ENCODE data around the gene CELA3B.
"Not testable (repeated sequence)": the region's sequence is repeated elsewhere in the genome, so short reads cannot be mapped to it uniquely, and the experiment has no call there.

CELA3B gene

GRCh38 chr1:21989672-21990393 is 13.0 kb downstream of the CELA3B start:
- H3K4me1 ChIP-seq; H3K36me3 ChIP-seq (ENCODE audit: control insufficient read depth, insufficient read depth, low read length); H3K4me2 ChIP-seq (ENCODE audit: low read length); H3K9me3 ChIP-seq (ENCODE audit: control insufficient read depth, low read length); H2AFZ ChIP-seq; H3K27me3 ChIP-seq (ENCODE audit: control insufficient read depth, insufficient read depth, low read length); H3K79me2 ChIP-seq; H3K4me3 ChIP-seq (ENCODE audit: low read depth, low read length); H3K9ac ChIP-seq; H3K27ac ChIP-seq: not testable (repeated sequence)

GRCh38 chr1:21992186-21992585 is 15.4 kb downstream of the CELA3B start:
- H3K36me3 ChIP-seq (ENCODE audit: control insufficient read depth, insufficient read depth, low read length); H2AFZ ChIP-seq; H3K27me3 ChIP-seq (ENCODE audit: control insufficient read depth, insufficient read depth, low read length); H3K27ac ChIP-seq; H3K79me2 ChIP-seq; H3K4me3 ChIP-seq (ENCODE audit: low read depth, low read length); H3K9ac ChIP-seq; H3K4me1 ChIP-seq; H3K4me2 ChIP-seq (ENCODE audit: low read length); H3K9me3 ChIP-seq (ENCODE audit: control insufficient read depth, low read length): not testable (repeated sequence)

GRCh38 chr1:21994716-21995115 is 17.9 kb downstream of the CELA3B start:
- H2AFZ ChIP-seq; H3K4me3 ChIP-seq (ENCODE audit: low read depth, low read length); H3K27me3 ChIP-seq (ENCODE audit: control insufficient read depth, insufficient read depth, low read length); H3K4me2 ChIP-seq (ENCODE audit: low read length); H3K4me1 ChIP-seq; H3K27ac ChIP-seq; H3K79me2 ChIP-seq; H3K36me3 ChIP-seq (ENCODE audit: control insufficient read depth, insufficient read depth, low read length); H3K9me3 ChIP-seq (ENCODE audit: control insufficient read depth, low read length); H3K9ac ChIP-seq: not testable (repeated sequence)

GRCh38 chr1:21996663-21996970 is 19.8 kb downstream of the CELA3B start:
- H3K4me1 ChIP-seq; H3K9me3 ChIP-seq (ENCODE audit: control insufficient read depth, low read length); H2AFZ ChIP-seq; H3K4me2 ChIP-seq (ENCODE audit: low read length); H3K79me2 ChIP-seq; H3K36me3 ChIP-seq (ENCODE audit: control insufficient read depth, insufficient read depth, low read length); H3K27me3 ChIP-seq (ENCODE audit: control insufficient read depth, insufficient read depth, low read length); H3K4me3 ChIP-seq (ENCODE audit: low read depth, low read length); H3K27ac ChIP-seq; H3K9ac ChIP-seq: not testable (repeated sequence)

- not testable (repeated sequence) for H3K9me3 ChIP-seq (ENCODE audit: control insufficient read depth, low read length); H3K27me3 ChIP-seq (ENCODE audit: control insufficient read depth, insufficient read depth, low read length); H3K27ac ChIP-seq
Measured at GRCh38 chr1:21997891-21998623, 21.2 kb downstream of the CELA3B start.

GRCh38 chr1:21998624-21999294 is 21.9 kb downstream of the CELA3B start:
- H3K36me3 ChIP-seq (ENCODE audit: control insufficient read depth, insufficient read depth, low read length); H3K4me3 ChIP-seq (ENCODE audit: low read depth, low read length); H3K27ac ChIP-seq; H3K9ac ChIP-seq; H3K79me2 ChIP-seq; H3K4me1 ChIP-seq; H3K9me3 ChIP-seq (ENCODE audit: control insufficient read depth, low read length); H2AFZ ChIP-seq; H3K27me3 ChIP-seq (ENCODE audit: control insufficient read depth, insufficient read depth, low read length); H3K4me2 ChIP-seq (ENCODE audit: low read length): not testable (repeated sequence)

More at GRCh38 chr1:21997891-21998623, 21.2 kb downstream of the CELA3B start:
- not testable (repeated sequence) for H3K9ac ChIP-seq; H3K4me2 ChIP-seq (ENCODE audit: low read length); H3K79me2 ChIP-seq; H3K4me3 ChIP-seq (ENCODE audit: low read depth, low read length); H2AFZ ChIP-seq; H3K4me1 ChIP-seq; H3K36me3 ChIP-seq (ENCODE audit: control insufficient read depth, insufficient read depth, low read length)

- not testable (repeated sequence) for H3K27ac ChIP-seq; H3K4me2 ChIP-seq (ENCODE audit: low read length); H3K27me3 ChIP-seq (ENCODE audit: control insufficient read depth, insufficient read depth, low read length); H3K4me1 ChIP-seq; H3K36me3 ChIP-seq (ENCODE audit: control insufficient read depth, insufficient read depth, low read length); H3K9ac ChIP-seq; H3K4me3 ChIP-seq (ENCODE audit: low read depth, low read length); H3K9me3 ChIP-seq (ENCODE audit: control insufficient read depth, low read length); H3K79me2 ChIP-seq; H2AFZ ChIP-seq
Measured at GRCh38 chr1:21999645-22000044, 22.8 kb downstream of the CELA3B start.

- Histone ChIP-seq H3K9ac (no peak within 1 kb of the TSS), H3K9me3 (ENCODE audit: control insufficient read depth, low read length) (no peaks in the 10 kb centered on the region), H3K36me3 (ENCODE audit: control insufficient read depth, insufficient read depth, low read length) (no peaks in the 10 kb centered on the region), H3K27me3 (ENCODE audit: control insufficient read depth, insufficient read depth, low read length) (no peaks in the 10 kb centered on the region), H2AFZ (no peak within 1 kb of the TSS), H3K79me2 (no peaks in the 10 kb centered on the region), H3K4me3 (ENCODE audit: low read depth, low read length) (no peak within 1 kb of the TSS), H3K4me1 (no peaks in the 10 kb centered on the region), H3K27ac (no peak within 1 kb of the TSS), H3K4me2 (ENCODE audit: low read length) (no peak within 1 kb of the TSS)
- TF ChIP-seq CTCF (IDR thresholded peaks at IDR 0.05) = no peak
Measured at GRCh38 chr1:22001409-22001808, 24.6 kb downstream of the CELA3B start, which contains the start of gene CELA3A. Gene CELA3A (plus strand): TSS chr1:22001657. CDS start chr1:22001675, 18 bp downstream.

GRCh38 chr1:22002461-22002860 is 25.6 kb downstream of the CELA3B start:
- H3K27me3 ChIP-seq (ENCODE audit: control insufficient read depth, insufficient read depth, low read length); H3K4me1 ChIP-seq; H3K4me2 ChIP-seq (ENCODE audit: low read length); H3K27ac ChIP-seq; H3K36me3 ChIP-seq (ENCODE audit: control insufficient read depth, insufficient read depth, low read length); H3K79me2 ChIP-seq; H3K4me3 ChIP-seq (ENCODE audit: low read depth, low read length); H3K9ac ChIP-seq; H3K9me3 ChIP-seq (ENCODE audit: control insufficient read depth, low read length); H2AFZ ChIP-seq: not testable (repeated sequence)

GRCh38 chr1:22002875-22003274 is 26.1 kb downstream of the CELA3B start:
- not testable (repeated sequence) for H3K27ac ChIP-seq; H3K9ac ChIP-seq; H3K79me2 ChIP-seq; H3K4me3 ChIP-seq (ENCODE audit: low read depth, low read length); H3K4me1 ChIP-seq; H3K36me3 ChIP-seq (ENCODE audit: control insufficient read depth, insufficient read depth, low read length); H2AFZ ChIP-seq; H3K27me3 ChIP-seq (ENCODE audit: control insufficient read depth, insufficient read depth, low read length); H3K9me3 ChIP-seq (ENCODE audit: control insufficient read depth, low read length); H3K4me2 ChIP-seq (ENCODE audit: low read length)

All from parathyroid adenoma (tissue), 2 donors.